Stimulated activated effector memory CD8-positive, alpha-beta T cell treated with anti-CD3 and anti-CD28 coated beads, Interleukin-12 subunit alpha, Interleukin-12 subunit beta, amount 100 ng/mL, for 72 hours (primary cell): ENCODE data around the gene VPS9D1.
"Not testable (repeated sequence)": the region's sequence is repeated elsewhere in the genome, so short reads cannot be mapped to it uniquely, and the experiment has no call there.

Experiments used
- ATAC-seq: fragments of 150-1000 bp; cut with Tn5 transposase; 2 replicates; pipeline ENCODE4 v1.10.0; 2021
- DNase-seq, 2 donors: peaks; one replicate each; pipeline ENCODE4 v3.0.0; 2021 to 2022; ENCODE audit warnings: low spot score in 2 of 2
- H3K27ac Mint-ChIP-seq: one replicate; pipeline ENCODE4 v1.8.0; 2022; ENCODE audit warnings: mild to moderate bottlenecking, mixed read lengths
- H3K36me3 Mint-ChIP-seq: one replicate; pipeline ENCODE4 v1.8.0; 2022; ENCODE audit warnings: mild to moderate bottlenecking, mixed read lengths
- H3K4me1 Mint-ChIP-seq: one replicate; pipeline ENCODE4 v1.8.0; 2022; ENCODE audit warnings: mixed read lengths
- H3K4me3 Mint-ChIP-seq: one replicate; pipeline ENCODE4 v1.8.0; 2022; ENCODE audit warnings: mild to moderate bottlenecking, mixed read lengths
- H3K9me3 Mint-ChIP-seq: one replicate; pipeline ENCODE4 v1.8.0; 2022; ENCODE audit warnings: mixed read lengths

Gene VPS9D1

GRCh38 chr16:89706518-89707260 lies 14.0 kb downstream of the VPS9D1 start:
- Mint-ChIP-seq H3K9me3 (no peaks in the 10 kb centered on the region), H3K4me1 (peaks cover 11% of the 10 kb centered on the region), H3K4me3 (no peak overlapping the region), H3K27ac (no peak overlapping the region), H3K36me3 (no peaks in the 10 kb centered on the region)
- ATAC-seq (no peak), DNase-seq (no peak)

DNA sequence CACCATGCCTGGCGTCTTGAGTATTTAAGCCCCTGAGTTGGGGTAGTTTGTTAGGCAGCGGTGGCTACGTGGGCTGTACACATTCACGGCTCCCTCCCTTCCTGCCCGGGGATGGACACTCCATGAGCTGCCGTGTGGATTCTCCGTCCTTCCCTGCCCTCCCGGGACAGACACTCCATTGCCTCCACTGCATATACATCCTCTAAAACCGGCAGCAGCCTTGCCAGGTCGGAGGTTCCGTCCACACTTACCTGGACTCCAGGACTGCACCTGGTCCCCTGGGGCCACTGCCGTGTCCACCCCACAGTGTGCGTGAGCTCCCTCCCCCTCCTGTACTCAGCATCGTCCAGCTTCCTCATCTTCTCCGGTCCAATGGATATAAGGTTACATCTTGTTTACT lies 15.7 kb downstream of the VPS9D1 start:
- ATAC-seq (no peak), DNase-seq (no peak)
- Mint-ChIP-seq H3K4me1 (peaks cover 16% of the 10 kb centered on the region), H3K27ac (no peak overlapping the region), H3K9me3 (no peaks in the 10 kb centered on the region), H3K36me3 (peaks cover 5% of the 10 kb centered on the region), H3K4me3 (no peak overlapping the region)

DNA sequence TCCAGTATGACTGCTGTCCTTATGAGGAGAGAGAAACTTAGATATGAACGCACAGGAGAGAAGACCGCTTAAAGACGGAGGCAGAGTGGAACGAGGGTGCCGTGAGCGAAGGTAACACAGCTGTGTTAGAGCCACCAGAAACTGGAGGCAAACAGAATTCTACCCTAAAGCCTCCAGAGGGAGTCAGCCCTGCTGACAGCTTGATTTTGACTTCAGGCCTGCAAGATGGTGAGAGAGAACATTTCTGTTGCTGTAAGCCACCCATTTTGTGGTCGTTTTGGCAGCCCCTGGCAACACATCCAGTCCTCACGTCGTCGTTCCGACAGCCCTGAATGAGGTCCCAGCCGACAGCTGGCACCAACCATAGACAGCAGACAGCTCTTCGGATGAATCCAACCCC lies 16.4 kb downstream of the VPS9D1 start:
- ATAC-seq = no peak
- H3K27ac Mint-ChIP-seq = no peak overlapping the region
- H3K9me3 Mint-ChIP-seq = no peaks in the 10 kb centered on the region
- peaks cover 9% of the 10 kb centered on the region for H3K36me3 Mint-ChIP-seq
- no peak for DNase-seq
- peaks cover 19% of the 10 kb centered on the region for H3K4me1 Mint-ChIP-seq
- H3K4me3 Mint-ChIP-seq = no peak overlapping the region

GRCh38 chr16:89701425-89702406 lies 19.0 kb downstream of the VPS9D1 start, which contains the start of gene SPATA2L:
TSS of gene SPATA2L (minus strand) at chr16:89701705. CDS start at chr16:89701232, 473 bp downstream.
- Mint-ChIP-seq H3K9me3 (no peaks in the 10 kb centered on the region), H3K36me3 (peaks cover 16% of the 10 kb centered on the region), H3K4me1 (peaks cover 22% of the 10 kb centered on the region), H3K4me3 (peak within 1 kb of the TSS; percentile 64), H3K27ac (peak within 1 kb of the TSS; percentile 54)
- peak; percentile 79 for ATAC-seq
- peak; percentile 94 to 99 for DNase-seq

GRCh38 chr16:89700649-89701424 lies 19.9 kb downstream of the VPS9D1 start:
- ATAC-seq = peak; percentile 58
- no peaks in the 10 kb centered on the region for H3K9me3 Mint-ChIP-seq
- H3K36me3 Mint-ChIP-seq = peaks cover 16% of the 10 kb centered on the region
- DNase-seq = peak in 1 of 2 donors; percentile 77
- peaks cover 26% of the 10 kb centered on the region for H3K4me1 Mint-ChIP-seq
- peak overlapping the region; percentile 64 for H3K4me3 Mint-ChIP-seq
- peak overlapping the region; percentile 54 for H3K27ac Mint-ChIP-seq

- H3K36me3 Mint-ChIP-seq = peaks cover 19% of the 10 kb centered on the region
- peak overlapping the region; percentile 54 for H3K27ac Mint-ChIP-seq
- peak; percentile 97 to 98 for DNase-seq
- peak overlapping the region; percentile 64 for H3K4me3 Mint-ChIP-seq
- peaks cover 32% of the 10 kb centered on the region for H3K4me1 Mint-ChIP-seq
- H3K9me3 Mint-ChIP-seq = no peaks in the 10 kb centered on the region
- peak; percentile 52 for ATAC-seq
Measured at GRCh38 chr16:89700100-89700648, 20.5 kb downstream of the VPS9D1 start.

DNA sequence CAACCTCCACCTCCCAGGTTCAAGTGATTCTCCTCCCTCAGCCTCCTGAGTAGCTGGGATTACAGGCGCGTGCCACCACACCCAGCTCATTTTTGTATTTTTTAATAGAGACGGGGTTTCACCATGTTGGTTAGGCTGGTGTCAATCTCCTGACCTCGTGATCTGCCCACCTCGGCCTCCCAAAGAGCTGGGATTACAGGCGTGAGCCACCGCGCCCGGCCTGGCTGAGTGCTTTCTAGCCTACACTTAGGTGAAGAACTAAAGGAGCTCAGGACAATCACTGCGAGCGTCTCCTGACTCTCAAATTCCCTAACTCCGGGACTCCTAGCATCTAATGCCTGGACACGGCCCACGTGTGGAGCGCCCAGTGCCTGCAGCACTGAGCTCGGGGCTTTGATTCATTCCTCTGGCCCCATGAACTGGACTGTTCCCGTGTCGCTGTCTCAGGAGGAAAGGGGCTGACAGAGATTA lies 21.0 kb downstream of the VPS9D1 start:
- not testable (repeated sequence) for ATAC-seq, DNase-seq, H3K9me3 Mint-ChIP-seq
- Mint-ChIP-seq H3K36me3 (peaks cover 24% of the 10 kb centered on the region), H3K4me3 (peak overlapping the region; percentile 64), H3K27ac (peak overlapping the region; percentile 54), H3K4me1 (peaks cover 33% of the 10 kb centered on the region)

DNA sequence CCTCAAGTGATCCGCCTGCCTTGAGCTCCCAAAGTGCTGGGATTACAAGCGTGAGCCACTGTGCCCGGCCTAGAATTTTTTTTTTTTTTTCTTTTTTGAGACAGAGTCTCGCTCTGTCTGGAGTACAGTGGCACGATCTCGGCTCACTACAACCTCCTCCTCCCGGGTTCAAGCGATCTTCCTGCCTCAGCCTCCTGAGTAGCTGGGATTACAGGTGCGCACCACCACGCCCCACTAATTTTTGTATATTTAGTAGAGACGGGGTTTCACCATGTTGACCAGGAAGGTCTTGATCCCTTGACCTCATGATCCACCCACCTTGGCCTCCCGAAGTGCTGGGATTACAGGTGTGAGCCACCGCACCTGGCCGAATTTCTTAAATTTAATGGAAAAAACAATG lies 22.0 kb downstream of the VPS9D1 start:
- not testable (repeated sequence) for H3K4me3 Mint-ChIP-seq, ATAC-seq

GRCh38 chr16:89697616-89698331 lies 22.9 kb downstream of the VPS9D1 start:
- Mint-ChIP-seq H3K9me3 (no peaks in the 10 kb centered on the region), H3K27ac (no peak overlapping the region), H3K4me1 (peaks cover 40% of the 10 kb centered on the region), H3K4me3 (no peak overlapping the region), H3K36me3 (peaks cover 36% of the 10 kb centered on the region)
- ATAC-seq (no peak), DNase-seq (no peak)

More for the DNA sequence above, 22.0 kb downstream of the VPS9D1 start:
- not testable (repeated sequence) for H3K27ac Mint-ChIP-seq, H3K9me3 Mint-ChIP-seq, DNase-seq
- peaks cover 34% of the 10 kb centered on the region for H3K4me1 Mint-ChIP-seq
- peaks cover 27% of the 10 kb centered on the region for H3K36me3 Mint-ChIP-seq

DNA sequence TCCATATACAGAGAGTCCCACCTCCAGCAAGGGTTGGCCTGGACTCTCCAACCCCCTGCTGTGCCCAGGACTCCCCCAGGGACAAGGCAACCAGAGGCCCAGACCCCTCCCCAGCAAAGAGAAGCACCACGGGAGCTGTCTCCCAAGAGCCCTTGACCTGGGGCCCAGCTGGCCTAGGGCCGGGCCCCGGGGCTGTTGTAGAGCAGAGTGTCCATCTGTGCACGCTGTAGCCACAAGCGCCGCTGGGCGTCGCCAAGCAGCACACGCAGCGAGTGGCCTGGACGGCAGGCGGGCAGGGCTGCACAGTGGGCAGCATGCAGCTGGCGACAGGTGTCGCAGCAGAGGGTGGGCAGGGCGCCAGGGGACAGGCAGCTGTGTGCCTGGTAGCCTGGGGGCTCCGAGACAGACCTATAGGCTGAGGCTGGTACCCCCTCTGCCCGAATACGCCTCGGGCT lies 23.5 kb downstream of the VPS9D1 start:
- H3K27ac Mint-ChIP-seq = peak overlapping the region; percentile 40
- no peak overlapping the region for H3K4me3 Mint-ChIP-seq
- peaks cover 42% of the 10 kb centered on the region for H3K36me3 Mint-ChIP-seq
- no peak for ATAC-seq
- peaks cover 35% of the 10 kb centered on the region for H3K4me1 Mint-ChIP-seq
- H3K9me3 Mint-ChIP-seq = no peaks in the 10 kb centered on the region
- no peak for DNase-seq

GRCh38 chr16:89696670-89697128 lies 24.0 kb downstream of the VPS9D1 start:
- Mint-ChIP-seq H3K9me3 (no peaks in the 10 kb centered on the region), H3K4me1 (peaks cover 35% of the 10 kb centered on the region), H3K36me3 (peaks cover 46% of the 10 kb centered on the region), H3K27ac (peak overlapping the region; percentile 40), H3K4me3 (no peak overlapping the region)
- DNase-seq = no peak
- peak; percentile 48 for ATAC-seq

DNA sequence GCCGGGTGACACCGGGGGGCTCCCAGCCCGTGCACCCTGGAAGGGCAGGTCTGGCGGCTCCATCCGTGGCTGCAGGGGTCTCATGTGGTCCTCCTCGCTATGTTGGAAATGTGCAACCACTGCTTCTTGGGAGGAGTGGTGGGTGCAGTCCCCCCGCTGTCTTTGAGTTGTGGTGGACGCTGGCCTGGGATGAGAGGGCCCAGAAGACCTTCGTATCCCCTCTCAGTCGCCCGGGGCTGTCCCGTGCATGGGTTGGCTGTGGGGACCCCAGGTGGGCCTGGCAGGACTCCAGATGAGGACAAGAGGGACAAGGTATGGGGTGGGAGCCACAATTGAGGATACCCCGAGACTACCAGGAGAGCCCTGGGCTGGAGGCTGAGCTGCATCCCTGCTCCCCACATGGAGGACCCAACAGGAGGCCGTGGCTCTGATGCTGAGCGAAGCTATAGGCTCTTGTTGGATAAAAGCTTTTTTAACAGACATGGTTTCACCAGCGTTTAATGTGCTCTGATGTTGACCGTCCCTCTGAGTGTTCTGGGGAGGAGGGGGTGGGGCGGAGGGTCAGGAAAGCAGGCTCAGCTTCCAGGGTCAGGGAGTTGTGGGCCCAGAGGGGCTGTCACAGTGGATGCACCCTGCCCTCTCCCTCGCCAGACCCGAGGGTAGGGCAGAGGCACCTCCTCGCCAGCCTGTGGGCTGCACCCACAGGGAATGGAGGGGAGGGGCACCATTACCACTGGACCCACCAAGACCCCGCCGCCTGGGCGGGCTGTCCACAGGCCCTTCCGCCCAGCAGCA lies 24.6 kb downstream of the VPS9D1 start:
- Mint-ChIP-seq H3K9me3 (no peaks in the 10 kb centered on the region), H3K27ac (peak overlapping the region; percentile 40), H3K4me1 (peaks cover 35% of the 10 kb centered on the region), H3K36me3 (peaks cover 53% of the 10 kb centered on the region), H3K4me3 (no peak overlapping the region)
- DNase-seq (no peak), ATAC-seq (no peak)
